ENCODE data around the gene ANO7. TPM values are rescaled to one million over a fixed set of nuclear protein-coding genes. Genes with fewer than 3 reads are reported as not detected.

The ANO7 gene
- total RNA-seq, 1 experiment from 2014 or later: 0.84 TPM

- H3K9ac ChIP-seq (ENCODE audit: low read length): no peak overlapping the region
- no peak overlapping the region for H3K27ac ChIP-seq (ENCODE audit: low read depth, low read length)
- H3K4me2 ChIP-seq (ENCODE audit: low read length): 0 out of 2 replicates have a peak overlapping the region, but pooled peaks have one; percentile 99
- ChIA-PET POLR2A (no interaction called here), RAD21 (ENCODE audit: low non-redundant PET in 1 of 2, low total read pairs in 2 of 2, uncharacterized antibody in 2 of 2, unreplicated experiment in 2 of 2) (no interaction called here), CTCF (no interaction called here)
- DNase-seq (ENCODE audit: low read depth, low spot score) (no peak), ATAC-seq (no peak)
- no peaks in the 10 kb centered on the region for H3K27me3 ChIP-seq (ENCODE audit: insufficient read depth, low read length)
- H4K20me1 ChIP-seq (ENCODE audit: insufficient read depth): no peaks in the 10 kb centered on the region
- intact Hi-C loops (cut with micrococcal nuclease): no loop called here
- no peaks in the 10 kb centered on the region for H3K9me3 ChIP-seq (ENCODE audit: control insufficient read depth in 1 of 2, insufficient read depth in 1 of 2, low read depth in 1 of 2, low read length in 2 of 2)
- peaks cover 23% of the 10 kb centered on the region for H3K79me2 ChIP-seq (ENCODE audit: insufficient read depth, low read length)
- H3K4me1 ChIP-seq (ENCODE audit: control insufficient read depth in 1 of 2, insufficient read depth in 2 of 2, low read length in 2 of 2): peaks cover 11 to 22% of the 10 kb centered on the region in 2 experiments; a peak in 3 of 4 replicates
- H2AFZ ChIP-seq (ENCODE audit: low read depth, low read length, poor library complexity, severe bottlenecking): no peak overlapping the region
- no TSS peak for BruUV-seq (replicated peaks)
- peaks cover 0 to 2% of the 10 kb centered on the region in 2 experiments; a peak in 1 of 4 replicates for H3K36me3 ChIP-seq (ENCODE audit: control insufficient read depth in 1 of 2, insufficient read depth in 2 of 2, low read length in 2 of 2)
- H3K4me3 ChIP-seq (replicated peaks in 1 of 2; ENCODE audit: low read depth in 1 of 2, low read length in 2 of 2): no peak overlapping the region
- no peaks in the 10 kb centered on the region for H3K9me2 ChIP-seq (ENCODE audit: insufficient read depth)
- TF ChIP-seq, protein P1, sequence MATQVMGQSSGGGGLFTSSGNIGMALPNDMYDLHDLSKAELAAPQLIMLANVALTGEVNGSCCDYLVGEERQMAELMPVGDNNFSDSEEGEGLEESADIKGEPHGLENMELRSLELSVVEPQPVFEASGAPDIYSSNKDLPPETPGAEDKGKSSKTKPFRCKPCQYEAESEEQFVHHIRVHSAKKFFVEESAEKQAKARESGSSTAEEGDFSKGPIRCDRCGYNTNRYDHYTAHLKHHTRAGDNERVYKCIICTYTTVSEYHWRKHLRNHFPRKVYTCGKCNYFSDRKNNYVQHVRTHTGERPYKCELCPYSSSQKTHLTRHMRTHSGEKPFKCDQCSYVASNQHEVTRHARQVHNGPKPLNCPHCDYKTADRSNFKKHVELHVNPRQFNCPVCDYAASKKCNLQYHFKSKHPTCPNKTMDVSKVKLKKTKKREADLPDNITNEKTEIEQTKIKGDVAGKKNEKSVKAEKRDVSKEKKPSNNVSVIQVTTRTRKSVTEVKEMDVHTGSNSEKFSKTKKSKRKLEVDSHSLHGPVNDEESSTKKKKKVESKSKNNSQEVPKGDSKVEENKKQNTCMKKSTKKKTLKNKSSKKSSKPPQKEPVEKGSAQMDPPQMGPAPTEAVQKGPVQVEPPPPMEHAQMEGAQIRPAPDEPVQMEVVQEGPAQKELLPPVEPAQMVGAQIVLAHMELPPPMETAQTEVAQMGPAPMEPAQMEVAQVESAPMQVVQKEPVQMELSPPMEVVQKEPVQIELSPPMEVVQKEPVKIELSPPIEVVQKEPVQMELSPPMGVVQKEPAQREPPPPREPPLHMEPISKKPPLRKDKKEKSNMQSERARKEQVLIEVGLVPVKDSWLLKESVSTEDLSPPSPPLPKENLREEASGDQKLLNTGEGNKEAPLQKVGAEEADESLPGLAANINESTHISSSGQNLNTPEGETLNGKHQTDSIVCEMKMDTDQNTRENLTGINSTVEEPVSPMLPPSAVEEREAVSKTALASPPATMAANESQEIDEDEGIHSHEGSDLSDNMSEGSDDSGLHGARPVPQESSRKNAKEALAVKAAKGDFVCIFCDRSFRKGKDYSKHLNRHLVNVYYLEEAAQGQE (IDR thresholded peaks at IDR 0.05; ENCODE audit: low read depth): no peak
- TF ChIP-seq ZFX (IDR thresholded peaks at IDR 0.05): no peak
- no peak for TF ChIP-seq RAD21 (IDR thresholded peaks at IDR 0.05; ENCODE audit: low read depth)
- no peak for TF ChIP-seq CBX3 (IDR thresholded peaks at IDR 0.05; ENCODE audit: low read depth)
- TF ChIP-seq POLR2AphosphoS5 (IDR thresholded peaks at IDR 0.05; ENCODE audit: low read depth, low read length): no peak
- TF ChIP-seq ELF1 (IDR thresholded peaks at IDR 0.05; ENCODE audit: borderline replicate concordance, low read depth): no peak
- TF ChIP-seq CTCF (IDR thresholded peaks at IDR 0.05 in 2 of 3, conservative IDR thresholded peaks at IDR 0.05 in 1 of 3; ENCODE audit: borderline replicate concordance in 1 of 3, insufficient read depth in 1 of 3, low read depth in 2 of 3, low read length in 2 of 3): no peak
- TF ChIP-seq EZH2phosphoT487 (IDR thresholded peaks at IDR 0.05; ENCODE audit: borderline replicate concordance): no peak
Measured at GRCh38 chr2:241151934-241152660, 36.4 kb upstream of the ANO7 start.
